ENCODE results near the gene ASB1. TPM values are rescaled to one million over a fixed set of nuclear protein-coding genes. Genes with fewer than 3 reads are reported as not detected.

Gene ASB1
- polyA plus RNA-seq, 1 experiment: 29.8 TPM

GRCh38 chr2:238461916-238462315, 35.2 kb downstream of the ASB1 start:
- ChIA-PET CTCF (interaction anchor here (1.5 to 2.0 kb wide), 3 partner anchors 92 to 323 kb away, joined by 7 to 26 read pairs (median 9); no protein-coding TSS in a partner anchor), POLR2A (no interaction called here)
- no peak for TF ChIP-seq CTCF (IDR thresholded peaks at IDR 0.05; ENCODE audit: low read depth, low read length)
- no peak overlapping the region for H3K4me3 ChIP-seq (ENCODE audit: low read depth, low read length)
- H3K9me3 ChIP-seq (ENCODE audit: control insufficient read depth, insufficient read depth, low read length): peaks cover 11% of the 10 kb centered on the region
- no peak for DNase-seq (ENCODE audit: low read depth, low spot score)
- no peaks in the 10 kb centered on the region for H3K27me3 ChIP-seq (ENCODE audit: control insufficient read depth, insufficient read depth, low read length)
- H3K27ac ChIP-seq (ENCODE audit: low read depth, low read length): no peak overlapping the region

DNA sequence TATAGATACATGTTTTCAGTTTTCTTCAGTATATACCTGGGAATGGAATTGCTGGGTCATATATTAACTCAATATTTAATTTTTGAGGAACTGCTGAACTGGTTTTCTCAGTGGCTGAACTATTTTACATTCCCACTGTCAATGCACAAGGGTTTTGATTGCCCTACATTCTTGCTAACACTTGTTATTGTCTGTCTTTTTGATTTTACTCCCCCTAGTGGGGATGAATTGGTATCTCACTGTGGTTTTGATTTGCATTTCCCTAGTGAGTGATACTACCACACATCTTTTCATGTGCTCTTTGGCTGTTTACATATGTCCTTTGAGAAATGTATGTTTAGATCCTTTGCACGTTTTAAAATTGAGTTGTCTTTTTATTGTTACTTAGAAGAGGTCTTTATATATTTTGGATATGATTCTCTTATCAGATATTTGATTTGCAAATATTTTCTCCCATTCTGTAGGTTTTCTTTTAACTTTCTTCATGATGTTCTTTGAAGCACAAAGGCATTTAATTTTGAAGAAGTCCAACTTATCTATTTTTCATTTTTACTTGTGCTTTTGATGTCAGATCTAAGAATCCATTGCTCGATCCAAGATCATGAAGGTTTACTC, 36.2 kb downstream of the ASB1 start:
- H3K27ac ChIP-seq (ENCODE audit: low read depth, low read length): no peak overlapping the region
- H3K9me3 ChIP-seq (ENCODE audit: control insufficient read depth, insufficient read depth, low read length): peaks cover 4% of the 10 kb centered on the region; the same call in 1 of the 2 replicates
- no peaks in the 10 kb centered on the region for H3K27me3 ChIP-seq (ENCODE audit: control insufficient read depth, insufficient read depth, low read length)
- H3K4me3 ChIP-seq (ENCODE audit: low read depth, low read length): no peak overlapping the region
- peak; percentile 74 for TF ChIP-seq CTCF (IDR thresholded peaks at IDR 0.05; ENCODE audit: low read depth, low read length)
- peak; percentile 11 for DNase-seq (ENCODE audit: low read depth, low spot score)
- ChIA-PET POLR2A (no interaction called here), CTCF (interaction anchor here (2.4 kb wide), 1 partner anchor 92 kb away, joined by 22 read pairs; no protein-coding TSS in a partner anchor)

DNA sequence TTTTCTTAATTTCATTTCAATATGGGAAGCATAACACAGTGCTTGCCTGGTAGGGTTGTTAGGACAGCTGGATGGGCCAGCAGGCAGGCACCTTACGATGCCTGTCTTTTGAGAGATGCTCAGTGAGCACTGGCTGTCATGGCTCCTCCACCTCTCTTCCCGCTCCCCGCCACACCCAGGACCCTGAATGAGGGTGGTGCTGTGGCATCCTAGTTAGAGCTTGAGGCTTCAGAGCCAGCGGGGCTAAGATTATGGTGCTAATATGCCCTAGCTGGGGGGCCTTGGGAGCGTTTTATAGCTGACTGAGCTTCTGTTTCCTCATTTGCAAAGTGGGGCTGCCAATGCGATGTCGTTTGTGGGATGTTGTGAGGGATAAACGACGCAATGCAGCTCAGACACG, 37.7 kb downstream of the ASB1 start:
- H3K4me3 ChIP-seq (ENCODE audit: low read depth, low read length): no peak overlapping the region
- POLR2A ChIA-PET: no interaction called here
- no peak overlapping the region for H3K27ac ChIP-seq (ENCODE audit: low read depth, low read length)
- CTCF ChIA-PET: interaction anchor here (1.5 to 2.4 kb wide), 4 partner anchors 9 to 320 kb away, joined by 3 to 22 read pairs (median 4); no protein-coding TSS in a partner anchor
- H3K27me3 ChIP-seq (ENCODE audit: control insufficient read depth, insufficient read depth, low read length): no peaks in the 10 kb centered on the region
- no peak for DNase-seq (ENCODE audit: low read depth, low spot score)
- H3K9me3 ChIP-seq (ENCODE audit: control insufficient read depth, insufficient read depth, low read length): no peaks in the 10 kb centered on the region; the same call in 1 of the 2 replicates
- no peak for TF ChIP-seq CTCF (IDR thresholded peaks at IDR 0.05; ENCODE audit: low read depth, low read length)

DNA sequence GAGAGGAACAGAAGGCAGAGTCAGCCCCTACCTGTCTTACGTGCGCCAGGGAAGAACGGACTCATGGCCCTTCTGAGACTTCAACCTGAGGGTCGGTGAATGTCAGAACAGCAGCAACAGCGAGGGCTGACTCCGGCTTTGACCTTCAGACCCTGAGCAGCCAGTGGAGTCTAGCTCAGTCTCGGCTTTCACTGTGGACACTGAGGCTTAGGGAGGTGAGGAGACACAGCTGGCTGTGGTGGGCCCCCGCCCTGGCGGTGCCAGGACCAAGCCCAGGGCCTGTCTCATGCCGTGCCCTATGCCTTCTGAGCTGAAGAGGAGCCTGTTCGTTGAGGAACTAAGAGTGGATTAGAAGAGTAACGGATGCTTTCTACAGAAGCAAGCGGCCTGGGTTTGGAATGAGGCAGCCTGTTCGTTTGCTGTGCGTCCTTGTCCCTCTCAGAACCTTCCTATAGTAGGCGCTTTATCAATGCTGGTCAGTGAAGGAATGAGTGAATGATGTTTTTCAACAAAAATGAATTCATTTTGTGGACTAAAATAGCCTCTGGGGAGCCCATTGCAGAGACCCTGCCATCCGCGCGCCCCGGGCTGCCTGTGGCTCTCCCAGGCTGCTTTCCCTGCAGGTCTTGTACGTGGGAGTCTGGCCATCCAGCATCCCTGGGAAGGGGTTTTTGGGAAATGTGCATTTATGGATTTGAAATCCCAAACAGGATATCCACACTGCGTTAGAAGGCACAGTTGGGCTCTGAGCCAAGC, 38.9 kb downstream of the ASB1 start:
- POLR2A ChIA-PET: no interaction called here
- no peak for DNase-seq (ENCODE audit: low read depth, low spot score)
- H3K9me3 ChIP-seq (ENCODE audit: control insufficient read depth, insufficient read depth, low read length): no peaks in the 10 kb centered on the region; the same call in 1 of the 2 replicates
- CTCF ChIA-PET: interaction anchor here (1.4 to 2.4 kb wide), 4 partner anchors 95 to 320 kb away, joined by 4 to 22 read pairs (median 8); no protein-coding TSS in a partner anchor
- TF ChIP-seq CTCF (IDR thresholded peaks at IDR 0.05; ENCODE audit: low read depth, low read length): no peak
- H3K27me3 ChIP-seq (ENCODE audit: control insufficient read depth, insufficient read depth, low read length): no peaks in the 10 kb centered on the region
- no peak overlapping the region for H3K4me3 ChIP-seq (ENCODE audit: low read depth, low read length)
- no peak overlapping the region for H3K27ac ChIP-seq (ENCODE audit: low read depth, low read length)

Measured in AG04450 (cell line).